HCT116 (cell line): ENCODE measurements around the gene TPSD1. TPM values are rescaled to one million over a fixed set of nuclear protein-coding genes. Genes with fewer than 3 reads are reported as not detected.

ENCODE experiments used
- ATAC-seq: fragments of 200-7000 bp; cut with Tn5 transposase; 2 replicates; pipeline ENCODE4 v1.9.1; 2020; ENCODE audit warnings: mild to moderate bottlenecking, moderate library complexity
- BruUV-seq: library from RNA; stranded (reverse); fragments of 400-500 nt; replicated peaks from 2 replicates; lab custom pipeline; 2021; lab: Mats Ljungman, UMichigan
- CTCF ChIA-PET: fragments of 300-600 bp; sonication (Branson Sonifier 250); formaldehyde crosslinking; loops from one replicate; lab custom pipeline; 2021; ENCODE audit warnings: antibody characterized with exemption; lab: Charles Lee
- POLR2A ChIA-PET: fragments of 300-600, 350-600 bp; sonication (Branson Sonifier 250); formaldehyde crosslinking; loops from one replicate; lab custom pipeline; 2021; ENCODE audit warnings: antibody characterized with exemption; lab: Charles Lee
- RAD21 ChIA-PET, 2 experiments: fragments of 300-600 bp; sonication (Branson Sonifier 250); formaldehyde crosslinking; loops; one replicate each; lab custom pipeline; 2023; ENCODE audit warnings: low total read pairs in 2 of 2; ENCODE audit not compliant: uncharacterized antibody in 2 of 2, unreplicated experiment in 2 of 2, low non-redundant PET in 1 of 2; lab: Charles Lee
- DNase-seq: peaks from one replicate; pipeline ENCODE4 v3.0.0-alpha.2; 2010; ENCODE audit warnings: low read depth, low spot score
- H2AFZ ChIP-seq: fragments of 200-600 bp; shearing (Covaris generic), sonication (generic); 2 replicates; pipeline ENCODE4 v1.6.1; 2017; ENCODE audit warnings: low read depth, mixed run types, mixed read lengths, antibody characterized with exemption, low read length; ENCODE audit not compliant: poor library complexity, severe bottlenecking
- H3K27ac ChIP-seq: 2 replicates; pipeline ENCODE4 v1.5.1; 2012; ENCODE audit warnings: low read depth, low read length
- H3K27me3 ChIP-seq: fragments of 200-600 bp; sonication (generic); 2 replicates; pipeline ENCODE4 v1.6.1; 2016; ENCODE audit warnings: mixed run types, low read length, mixed read lengths; ENCODE audit not compliant: insufficient read depth
- H3K36me3 ChIP-seq, 2 experiments: fragments of 200-500 bp in 1 of 2; fragments of 200-600 bp in 1 of 2; sonication (Bioruptor generic) in 1 of 2; sonication (generic) in 1 of 2; 2 replicates each; pipeline versions ENCODE4 v1.5.1 to v1.6.1; 2014 to 2016; ENCODE audit warnings: low read length in 2 of 2, inconsistent platforms in 1 of 2, mixed read lengths in 1 of 2, mixed run types in 1 of 2; ENCODE audit not compliant: insufficient read depth in 2 of 2, control insufficient read depth in 1 of 2
- H3K4me1 ChIP-seq, 2 experiments: fragments of 200-600 bp in 1 of 2; sonication (generic) in 1 of 2; 2 replicates each; pipeline versions ENCODE4 v1.5.1 to v1.6.1; 2012 to 2017; ENCODE audit warnings: low read length in 2 of 2, inconsistent platforms in 1 of 2, mild to moderate bottlenecking in 1 of 2, mixed read lengths in 1 of 2, mixed run types in 1 of 2, moderate library complexity in 1 of 2; ENCODE audit not compliant: insufficient read depth in 2 of 2, control insufficient read depth in 1 of 2
- H3K4me2 ChIP-seq: fragments of 200-600 bp; sonication (generic); 2 replicates; pipeline ENCODE4 v1.6.1; 2017; ENCODE audit warnings: mixed run types, low read length, mixed read lengths
- H3K4me3 ChIP-seq, 2 experiments: fragments of 200-600 bp in 1 of 2; sonication (generic) in 1 of 2; replicated peaks in 1 of 2; 2 replicates each; pipeline ENCODE4 v1.5.1; 2011 to 2016; ENCODE audit warnings: low read length in 2 of 2, control low read depth in 1 of 2, low read depth in 1 of 2, mild to moderate bottlenecking in 1 of 2, mixed read lengths in 1 of 2, mixed run types in 1 of 2
- H3K79me2 ChIP-seq: fragments of 200-600 bp; sonication (generic); 2 replicates; pipeline ENCODE4 v1.6.1; 2017; ENCODE audit warnings: mild to moderate bottlenecking, mixed run types, low read length, moderate library complexity, mixed read lengths; ENCODE audit not compliant: insufficient read depth
- H3K9ac ChIP-seq: fragments of 200-600 bp; sonication (generic); 2 replicates; pipeline ENCODE4 v1.6.1; 2016; ENCODE audit warnings: low read length, mixed read lengths
- H3K9me2 ChIP-seq: fragments of 200-600 bp; sonication (generic), shearing (Covaris generic); 2 replicates; pipeline ENCODE4 v1.6.1; 2017; ENCODE audit warnings: mixed run types, mild to moderate bottlenecking, moderate library complexity; ENCODE audit not compliant: insufficient read depth
- H3K9me3 ChIP-seq, 2 experiments: fragments of 200-500 bp in 1 of 2; fragments of 200-600 bp in 1 of 2; sonication (Bioruptor generic) in 1 of 2; sonication (generic) in 1 of 2; 2 replicates each; pipeline ENCODE4 v1.6.1; 2014 to 2017; ENCODE audit warnings: low read length in 2 of 2, mixed read lengths in 2 of 2, inconsistent platforms in 1 of 2, low read depth in 1 of 2, mild to moderate bottlenecking in 1 of 2, mixed run types in 1 of 2, moderate library complexity in 1 of 2; ENCODE audit not compliant: control insufficient read depth in 1 of 2, insufficient read depth in 1 of 2
- H4K20me1 ChIP-seq: fragments of 200-600 bp; sonication (generic), shearing (Covaris generic); 2 replicates; pipeline ENCODE4 v1.6.1; 2017; ENCODE audit warnings: mixed run types, mild to moderate bottlenecking, moderate library complexity; ENCODE audit not compliant: insufficient read depth
- CBX3 ChIP-seq: IDR thresholded peaks from 2 replicates; pipeline ENCODE4 v1.6.1; 2012; ENCODE audit warnings: low read depth
- ELF1 ChIP-seq: IDR thresholded peaks from 2 replicates; pipeline ENCODE4 v1.6.1; 2012; ENCODE audit warnings: low read depth, borderline replicate concordance
- JUND ChIP-seq: IDR thresholded peaks from 2 replicates; pipeline ENCODE4 v1.6.1; 2012
- POLR2A ChIP-seq: IDR thresholded peaks from 2 replicates; pipeline ENCODE4 v1.7.0; 2011; ENCODE audit warnings: borderline replicate concordance; ENCODE audit not compliant: insufficient read depth, insufficient read length; ENCODE audit errors: extremely low read depth
- POLR2AphosphoS5 ChIP-seq: IDR thresholded peaks from 2 replicates; pipeline ENCODE4 v1.6.1; 2011; ENCODE audit warnings: mild to moderate bottlenecking, low read depth, low read length, moderate library complexity
- RAD21 ChIP-seq: IDR thresholded peaks from 2 replicates; pipeline ENCODE4 v1.6.1; 2012; ENCODE audit warnings: low read depth, mild to moderate bottlenecking
- SIN3A ChIP-seq: IDR thresholded peaks from 2 replicates; pipeline ENCODE4 v1.6.1; 2012; ENCODE audit warnings: low read depth
- SP1 ChIP-seq: IDR thresholded peaks from 2 replicates; pipeline ENCODE4 v1.6.1; 2012; ENCODE audit warnings: low read depth
- SRF ChIP-seq: IDR thresholded peaks from 2 replicates; pipeline ENCODE4 v1.6.1; 2012; ENCODE audit warnings: low read depth
- TCF7L2 ChIP-seq: IDR thresholded peaks from 2 replicates; pipeline ENCODE4 v1.7.0; 2011; ENCODE audit warnings: borderline replicate concordance, inconsistent platforms; ENCODE audit not compliant: insufficient read depth, insufficient read length; ENCODE audit errors: extremely low read depth
- YY1 ChIP-seq: IDR thresholded peaks from 2 replicates; pipeline ENCODE4 v1.6.1; 2011; ENCODE audit warnings: low read length, low read depth, moderate library complexity, mild to moderate bottlenecking; ENCODE audit not compliant: insufficient replicate concordance; ENCODE audit errors: extremely low read depth
- ZNF274 ChIP-seq: fragments of 200-500 bp; sonication (Bioruptor generic); IDR thresholded peaks from 2 replicates; pipeline ENCODE4 v1.6.1; 2014; ENCODE audit warnings: mild to moderate bottlenecking, low read depth, low read length, inconsistent platforms
- intact Hi-C: fragments of 100-400 bp; cut with micrococcal nuclease; formaldehyde crosslinking; loops from 2 replicates; pipeline ENCODE4 v1.10.0; 2022
- total RNA-seq: library from RNA; stranded (reverse); gene quantifications from one replicate; pipeline ENCODE4 v1.2.1, GENCODE V29; 2021; ENCODE audit not compliant: unreplicated experiment
- TF ChIP-seq, protein P1 (sequence below): IDR thresholded peaks from 2 replicates; pipeline ENCODE4 v1.6.1; 2012
- TF ChIP-seq, protein P2 (sequence below): IDR thresholded peaks from 2 replicates; pipeline ENCODE4 v1.6.1; 2011; ENCODE audit warnings: mild to moderate bottlenecking, low read length, moderate library complexity; ENCODE audit not compliant: insufficient replicate concordance; ENCODE audit errors: extremely low read depth
- TF ChIP-seq, protein P3 (sequence below): IDR thresholded peaks from 2 replicates; pipeline ENCODE4 v1.6.1; 2012; ENCODE audit warnings: low read depth
- TF ChIP-seq, protein P4 (sequence below), 3 experiments: fragments of 200-600 bp in 1 of 3; sonication (generic) in 1 of 3; IDR thresholded peaks in 2 of 3; conservative IDR thresholded peaks in 1 of 3; 2 replicates each; pipeline ENCODE4 v1.5.1; 2012 to 2017; ENCODE audit warnings: low read depth in 2 of 3, low read length in 2 of 3, antibody characterized with exemption in 1 of 3, borderline replicate concordance in 1 of 3, control low read depth in 1 of 3, mild to moderate bottlenecking in 1 of 3, mixed read lengths in 1 of 3, mixed run types in 1 of 3, moderate library complexity in 1 of 3; ENCODE audit not compliant: insufficient read depth in 1 of 3

Gene TPSD1
- total RNA-seq, 1 experiment from 2014 or later: not detected

GRCh38 chr16:1216681-1217400 is 39.0 kb upstream of the TPSD1 start:
- BruUV-seq: no TSS peak
- Histone ChIP-seq H3K9ac (no peak overlapping the region), H3K4me3 (no peak overlapping the region), H3K9me2 (no peaks in the 10 kb centered on the region), H2AFZ (no peak overlapping the region), H3K79me2 (no peaks in the 10 kb centered on the region), H3K36me3 (no peaks in the 10 kb centered on the region; a peak in 1 of 4 replicates), H3K27ac (no peak overlapping the region), H3K4me2 (no peak overlapping the region), H3K9me3 (no peaks in the 10 kb centered on the region), H4K20me1 (no peaks in the 10 kb centered on the region), H3K4me1 (no peaks in the 10 kb centered on the region), H3K27me3 (no peaks in the 10 kb centered on the region)
- intact Hi-C loops: no loop called here
- ChIA-PET POLR2A (no interaction called here), CTCF (no interaction called here), RAD21 (no interaction called here)
- DNase-seq: no peak
- TF ChIP-seq CBX3: no peak
- no peak for TF ChIP-seq SIN3A
- TF ChIP-seq, protein P1, sequence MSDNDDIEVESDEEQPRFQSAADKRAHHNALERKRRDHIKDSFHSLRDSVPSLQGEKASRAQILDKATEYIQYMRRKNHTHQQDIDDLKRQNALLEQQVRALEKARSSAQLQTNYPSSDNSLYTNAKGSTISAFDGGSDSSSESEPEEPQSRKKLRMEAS: no peak
- TF ChIP-seq YY1: no peak
- TF ChIP-seq RAD21: no peak
- TF ChIP-seq, protein P2, sequence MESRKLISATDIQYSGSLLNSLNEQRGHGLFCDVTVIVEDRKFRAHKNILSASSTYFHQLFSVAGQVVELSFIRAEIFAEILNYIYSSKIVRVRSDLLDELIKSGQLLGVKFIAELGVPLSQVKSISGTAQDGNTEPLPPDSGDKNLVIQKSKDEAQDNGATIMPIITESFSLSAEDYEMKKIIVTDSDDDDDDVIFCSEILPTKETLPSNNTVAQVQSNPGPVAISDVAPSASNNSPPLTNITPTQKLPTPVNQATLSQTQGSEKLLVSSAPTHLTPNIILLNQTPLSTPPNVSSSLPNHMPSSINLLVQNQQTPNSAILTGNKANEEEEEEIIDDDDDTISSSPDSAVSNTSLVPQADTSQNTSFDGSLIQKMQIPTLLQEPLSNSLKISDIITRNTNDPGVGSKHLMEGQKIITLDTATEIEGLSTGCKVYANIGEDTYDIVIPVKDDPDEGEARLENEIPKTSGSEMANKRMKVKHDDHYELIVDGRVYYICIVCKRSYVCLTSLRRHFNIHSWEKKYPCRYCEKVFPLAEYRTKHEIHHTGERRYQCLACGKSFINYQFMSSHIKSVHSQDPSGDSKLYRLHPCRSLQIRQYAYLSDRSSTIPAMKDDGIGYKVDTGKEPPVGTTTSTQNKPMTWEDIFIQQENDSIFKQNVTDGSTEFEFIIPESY: no peak
- no peak for TF ChIP-seq TCF7L2
- TF ChIP-seq, protein P3, sequence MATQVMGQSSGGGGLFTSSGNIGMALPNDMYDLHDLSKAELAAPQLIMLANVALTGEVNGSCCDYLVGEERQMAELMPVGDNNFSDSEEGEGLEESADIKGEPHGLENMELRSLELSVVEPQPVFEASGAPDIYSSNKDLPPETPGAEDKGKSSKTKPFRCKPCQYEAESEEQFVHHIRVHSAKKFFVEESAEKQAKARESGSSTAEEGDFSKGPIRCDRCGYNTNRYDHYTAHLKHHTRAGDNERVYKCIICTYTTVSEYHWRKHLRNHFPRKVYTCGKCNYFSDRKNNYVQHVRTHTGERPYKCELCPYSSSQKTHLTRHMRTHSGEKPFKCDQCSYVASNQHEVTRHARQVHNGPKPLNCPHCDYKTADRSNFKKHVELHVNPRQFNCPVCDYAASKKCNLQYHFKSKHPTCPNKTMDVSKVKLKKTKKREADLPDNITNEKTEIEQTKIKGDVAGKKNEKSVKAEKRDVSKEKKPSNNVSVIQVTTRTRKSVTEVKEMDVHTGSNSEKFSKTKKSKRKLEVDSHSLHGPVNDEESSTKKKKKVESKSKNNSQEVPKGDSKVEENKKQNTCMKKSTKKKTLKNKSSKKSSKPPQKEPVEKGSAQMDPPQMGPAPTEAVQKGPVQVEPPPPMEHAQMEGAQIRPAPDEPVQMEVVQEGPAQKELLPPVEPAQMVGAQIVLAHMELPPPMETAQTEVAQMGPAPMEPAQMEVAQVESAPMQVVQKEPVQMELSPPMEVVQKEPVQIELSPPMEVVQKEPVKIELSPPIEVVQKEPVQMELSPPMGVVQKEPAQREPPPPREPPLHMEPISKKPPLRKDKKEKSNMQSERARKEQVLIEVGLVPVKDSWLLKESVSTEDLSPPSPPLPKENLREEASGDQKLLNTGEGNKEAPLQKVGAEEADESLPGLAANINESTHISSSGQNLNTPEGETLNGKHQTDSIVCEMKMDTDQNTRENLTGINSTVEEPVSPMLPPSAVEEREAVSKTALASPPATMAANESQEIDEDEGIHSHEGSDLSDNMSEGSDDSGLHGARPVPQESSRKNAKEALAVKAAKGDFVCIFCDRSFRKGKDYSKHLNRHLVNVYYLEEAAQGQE: no peak
- no peak for TF ChIP-seq ZNF274
- no peak for TF ChIP-seq SRF
- TF ChIP-seq POLR2AphosphoS5: no peak
- TF ChIP-seq SP1: no peak
- TF ChIP-seq ELF1: no peak
- no peak for TF ChIP-seq POLR2A
- TF ChIP-seq, protein P4, sequence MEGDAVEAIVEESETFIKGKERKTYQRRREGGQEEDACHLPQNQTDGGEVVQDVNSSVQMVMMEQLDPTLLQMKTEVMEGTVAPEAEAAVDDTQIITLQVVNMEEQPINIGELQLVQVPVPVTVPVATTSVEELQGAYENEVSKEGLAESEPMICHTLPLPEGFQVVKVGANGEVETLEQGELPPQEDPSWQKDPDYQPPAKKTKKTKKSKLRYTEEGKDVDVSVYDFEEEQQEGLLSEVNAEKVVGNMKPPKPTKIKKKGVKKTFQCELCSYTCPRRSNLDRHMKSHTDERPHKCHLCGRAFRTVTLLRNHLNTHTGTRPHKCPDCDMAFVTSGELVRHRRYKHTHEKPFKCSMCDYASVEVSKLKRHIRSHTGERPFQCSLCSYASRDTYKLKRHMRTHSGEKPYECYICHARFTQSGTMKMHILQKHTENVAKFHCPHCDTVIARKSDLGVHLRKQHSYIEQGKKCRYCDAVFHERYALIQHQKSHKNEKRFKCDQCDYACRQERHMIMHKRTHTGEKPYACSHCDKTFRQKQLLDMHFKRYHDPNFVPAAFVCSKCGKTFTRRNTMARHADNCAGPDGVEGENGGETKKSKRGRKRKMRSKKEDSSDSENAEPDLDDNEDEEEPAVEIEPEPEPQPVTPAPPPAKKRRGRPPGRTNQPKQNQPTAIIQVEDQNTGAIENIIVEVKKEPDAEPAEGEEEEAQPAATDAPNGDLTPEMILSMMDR (IDR thresholded peaks at IDR 0.05 in 2 of 3, conservative IDR thresholded peaks at IDR 0.05 in 1 of 3; ENCODE audit: borderline replicate concordance in 1 of 3, insufficient read depth in 1 of 3, low read depth in 2 of 3, low read length in 2 of 3): no peak
- no peak for TF ChIP-seq JUND
- no peak for ATAC-seq
